Measurements from ENCODE around the gene BEST2. TPM values are rescaled to one million over a fixed set of nuclear protein-coding genes. Genes with fewer than 3 reads are reported as not detected.

The BEST2 gene
- total RNA-seq (under 1 TPM in 1 of 4 donors, not detected in 3; 0.36 TPM), polyA plus RNA-seq (10 to 100 TPM; 44.4 to 50.0 (median 45.8) TPM)

GRCh38 chr19:12751635-12752034, at the start of gene BEST2:
TSS of gene BEST2 (plus strand) at chr19:12751791. CDS start at chr19:12752593, 802 bp downstream.
- WGBS, 2 donors, result 18 to 52% methylated on average over 14 of the region's 14 CpGs
- no peak within 1 kb of the TSS for H3K27ac ChIP-seq
- H3K4me3 ChIP-seq, result no peak within 1 kb of the TSS
- H3K27me3 ChIP-seq, result peaks cover 0 to 27% (median 6%) of the 10 kb centered on the region in 3 donors
- TF ChIP-seq POLR2A (IDR thresholded peaks at IDR 0.05) (no peak), POLR2AphosphoS5 (IDR thresholded peaks at IDR 0.05) (no peak), EP300 (IDR thresholded peaks at IDR 0.05) (no peak)
- TF ChIP-seq, protein P1, sequence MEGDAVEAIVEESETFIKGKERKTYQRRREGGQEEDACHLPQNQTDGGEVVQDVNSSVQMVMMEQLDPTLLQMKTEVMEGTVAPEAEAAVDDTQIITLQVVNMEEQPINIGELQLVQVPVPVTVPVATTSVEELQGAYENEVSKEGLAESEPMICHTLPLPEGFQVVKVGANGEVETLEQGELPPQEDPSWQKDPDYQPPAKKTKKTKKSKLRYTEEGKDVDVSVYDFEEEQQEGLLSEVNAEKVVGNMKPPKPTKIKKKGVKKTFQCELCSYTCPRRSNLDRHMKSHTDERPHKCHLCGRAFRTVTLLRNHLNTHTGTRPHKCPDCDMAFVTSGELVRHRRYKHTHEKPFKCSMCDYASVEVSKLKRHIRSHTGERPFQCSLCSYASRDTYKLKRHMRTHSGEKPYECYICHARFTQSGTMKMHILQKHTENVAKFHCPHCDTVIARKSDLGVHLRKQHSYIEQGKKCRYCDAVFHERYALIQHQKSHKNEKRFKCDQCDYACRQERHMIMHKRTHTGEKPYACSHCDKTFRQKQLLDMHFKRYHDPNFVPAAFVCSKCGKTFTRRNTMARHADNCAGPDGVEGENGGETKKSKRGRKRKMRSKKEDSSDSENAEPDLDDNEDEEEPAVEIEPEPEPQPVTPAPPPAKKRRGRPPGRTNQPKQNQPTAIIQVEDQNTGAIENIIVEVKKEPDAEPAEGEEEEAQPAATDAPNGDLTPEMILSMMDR (IDR thresholded peaks at IDR 0.05), result no peak
- no peaks in the 10 kb centered on the region for H3K4me1 ChIP-seq
- H3K36me3 ChIP-seq, result peaks cover 0 to 15% (median 15%) of the 10 kb centered on the region in 4 donors
- intact Hi-C loops (cut with DNase I), result no loop called here
- peaks cover 0 to 3% (median 0%) of the 10 kb centered on the region in 4 donors for H3K9me3 ChIP-seq
- no peak for DNase-seq

- intact Hi-C loops (cut with DNase I), result no loop called here
- 74 to 87% methylated on average over 9 of the region's 9 CpGs for WGBS, 2 donors
- DNase-seq, result no peak
- Histone ChIP-seq H3K4me3 (no peak overlapping the region), H3K9me3 (no peaks in the 10 kb centered on the region), H3K36me3 (peaks cover 62 to 95% (median 74%) of the 10 kb centered on the region in 4 donors), H3K27me3 (no peaks in the 10 kb centered on the region), H3K4me1 (no peaks in the 10 kb centered on the region), H3K27ac (no peak overlapping the region)
- TF ChIP-seq POLR2AphosphoS5 (IDR thresholded peaks at IDR 0.05) (no peak), EP300 (IDR thresholded peaks at IDR 0.05) (no peak), POLR2A (IDR thresholded peaks at IDR 0.05) (no peak)
- TF ChIP-seq, protein P1 (IDR thresholded peaks at IDR 0.05), result no peak
Observed at GRCh38 chr19:12703046-12703445, 48.5 kb upstream of the BEST2 start.

GRCh38 chr19:12705169-12705568, 46.4 kb upstream of the BEST2 start:
- WGBS, 2 donors, result 96 to 97% methylated on average over 13 of the region's 13 CpGs
- TF ChIP-seq, protein P1 (IDR thresholded peaks at IDR 0.05), result no peak
- TF ChIP-seq EP300 (IDR thresholded peaks at IDR 0.05), result no peak
- TF ChIP-seq POLR2AphosphoS5 (IDR thresholded peaks at IDR 0.05), result no peak
- no peak for TF ChIP-seq POLR2A (IDR thresholded peaks at IDR 0.05)
- no peaks in the 10 kb centered on the region for H3K27me3 ChIP-seq
- no peaks in the 10 kb centered on the region for H3K9me3 ChIP-seq
- H3K4me3 ChIP-seq, result no peak overlapping the region
- no peak overlapping the region for H3K27ac ChIP-seq
- no peak for DNase-seq
- peaks cover 79 to 100% (median 81%) of the 10 kb centered on the region in 4 donors for H3K36me3 ChIP-seq
- H3K4me1 ChIP-seq, result no peaks in the 10 kb centered on the region
- intact Hi-C loops (cut with DNase I), result no loop called here

- H3K4me3 ChIP-seq, result no peak overlapping the region
- intact Hi-C loops (cut with DNase I), result no loop called here
- no peak overlapping the region for H3K27ac ChIP-seq
- H3K36me3 ChIP-seq, result peaks cover 80 to 100% (median 85%) of the 10 kb centered on the region in 4 donors
- WGBS, 2 donors, result 94 to 95% methylated on average over 29 of the region's 29 CpGs
- no peaks in the 10 kb centered on the region for H3K4me1 ChIP-seq
- TF ChIP-seq POLR2A (IDR thresholded peaks at IDR 0.05) (no peak), EP300 (IDR thresholded peaks at IDR 0.05) (no peak)
- H3K9me3 ChIP-seq, result no peaks in the 10 kb centered on the region
- H3K27me3 ChIP-seq, result no peaks in the 10 kb centered on the region
- no peak for DNase-seq
Observed at GRCh38 chr19:12705654-12706331, 45.8 kb upstream of the BEST2 start.

- Histone ChIP-seq H3K4me1 (no peaks in the 10 kb centered on the region), H3K27ac (no peak overlapping the region), H3K36me3 (peaks cover 80 to 100% (median 83%) of the 10 kb centered on the region in 4 donors), H3K4me3 (no peak overlapping the region), H3K9me3 (no peaks in the 10 kb centered on the region), H3K27me3 (no peaks in the 10 kb centered on the region)
- DNase-seq, result no peak
- 96 to 97% methylated on average over 13 of the region's 13 CpGs for WGBS, 2 donors
- TF ChIP-seq, protein P1 (IDR thresholded peaks at IDR 0.05), result no peak
- no peak for TF ChIP-seq POLR2AphosphoS5 (IDR thresholded peaks at IDR 0.05)
- no peak for TF ChIP-seq EP300 (IDR thresholded peaks at IDR 0.05)
- TF ChIP-seq POLR2A (IDR thresholded peaks at IDR 0.05), result no peak
- intact Hi-C loops (cut with DNase I), result no loop called here
Observed at GRCh38 chr19:12706332-12706718, 45.3 kb upstream of the BEST2 start.
